GM18861 (cell line): Measurements from ENCODE around the gene VPS26C.

ENCODE experiments used
- ATAC-seq: cut with Tn5 transposase; IDR thresholded peaks from one replicate; pipeline ENCODE4 v1.9.1; 2021; ENCODE audit not compliant: unreplicated experiment

The VPS26C gene

DNA sequence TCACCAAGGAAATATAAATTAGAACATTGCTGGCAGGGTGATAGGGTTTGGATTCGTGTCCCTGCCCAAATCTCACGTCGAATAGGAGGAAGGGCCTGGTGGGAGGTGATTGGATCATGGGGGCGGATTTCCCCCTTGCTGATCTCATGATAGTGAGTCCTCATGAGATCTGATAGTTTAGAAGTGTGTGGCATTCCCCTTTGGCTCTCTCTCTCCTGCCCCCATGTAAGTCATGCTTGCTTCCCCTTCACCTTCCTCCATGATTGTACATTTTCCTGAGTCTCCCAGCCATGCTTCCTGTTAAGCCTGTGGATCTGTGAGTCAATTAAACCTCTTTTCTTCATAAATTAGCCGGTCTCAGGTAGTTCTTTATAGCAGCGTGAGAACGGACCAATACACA, 60.6 kb downstream of the VPS26C start:
- no peak for ATAC-seq

DNA sequence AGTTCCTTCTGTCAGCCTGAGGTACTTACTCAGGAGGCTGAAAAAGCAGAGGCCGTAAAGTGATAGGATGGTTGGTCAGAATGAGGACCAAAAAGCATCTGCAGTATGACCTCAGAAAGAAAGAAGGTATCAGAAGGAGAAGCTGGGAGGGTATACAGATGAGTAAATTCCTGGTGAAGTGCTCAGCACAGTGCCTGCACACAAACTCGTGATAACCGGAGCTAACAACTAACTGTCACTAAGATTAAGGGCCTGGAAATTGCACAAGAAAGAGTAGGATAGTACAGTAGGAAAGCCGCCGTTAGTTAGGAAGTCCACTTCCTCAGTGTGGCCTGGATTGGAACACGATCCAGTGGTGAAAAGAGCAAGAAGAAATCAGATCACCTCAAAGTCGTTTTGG, 62.6 kb downstream of the VPS26C start:
- no peak for ATAC-seq

DNA sequence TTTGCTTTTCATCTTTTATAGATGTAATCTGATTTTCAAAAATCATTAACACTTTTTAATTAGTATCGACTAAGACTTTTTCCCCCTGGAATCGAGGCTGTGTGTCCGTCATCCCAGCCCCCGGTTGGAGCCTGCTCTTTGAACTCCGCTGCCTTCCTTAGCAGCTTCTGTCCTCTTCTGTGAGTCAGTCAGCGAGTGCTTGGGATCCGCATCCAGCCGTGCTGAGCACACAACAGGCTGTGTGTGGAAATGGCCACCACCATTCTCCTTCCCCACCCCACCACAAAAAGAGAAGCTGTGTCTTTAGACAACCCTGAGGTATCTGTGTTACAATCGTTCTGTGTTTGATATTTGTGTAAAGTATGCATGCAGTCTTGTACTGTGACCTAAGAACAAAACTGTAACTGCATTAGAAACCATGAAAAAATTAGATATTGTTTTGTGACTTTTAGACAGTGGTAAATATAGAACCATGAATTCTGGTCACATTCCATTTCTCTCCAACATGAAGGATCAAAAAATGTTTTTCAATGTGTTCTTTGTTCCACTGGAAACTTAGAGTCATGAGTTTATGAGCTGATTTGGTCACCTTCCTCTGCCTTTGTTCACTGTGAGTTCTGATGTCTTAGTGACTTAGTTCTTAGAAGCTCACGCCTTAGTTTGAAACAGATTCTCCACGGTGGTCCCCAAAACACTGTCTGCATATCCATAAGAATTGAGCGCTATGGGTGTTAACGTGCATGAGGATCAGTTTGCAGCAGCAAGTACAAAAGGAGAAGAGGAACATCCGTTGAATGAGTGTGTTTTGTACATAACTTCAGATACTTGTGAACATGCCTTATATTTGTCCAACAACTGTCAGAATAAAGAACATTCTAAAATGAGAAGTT, 64.7 kb downstream of the VPS26C start:
- ATAC-seq, result no peak

DNA sequence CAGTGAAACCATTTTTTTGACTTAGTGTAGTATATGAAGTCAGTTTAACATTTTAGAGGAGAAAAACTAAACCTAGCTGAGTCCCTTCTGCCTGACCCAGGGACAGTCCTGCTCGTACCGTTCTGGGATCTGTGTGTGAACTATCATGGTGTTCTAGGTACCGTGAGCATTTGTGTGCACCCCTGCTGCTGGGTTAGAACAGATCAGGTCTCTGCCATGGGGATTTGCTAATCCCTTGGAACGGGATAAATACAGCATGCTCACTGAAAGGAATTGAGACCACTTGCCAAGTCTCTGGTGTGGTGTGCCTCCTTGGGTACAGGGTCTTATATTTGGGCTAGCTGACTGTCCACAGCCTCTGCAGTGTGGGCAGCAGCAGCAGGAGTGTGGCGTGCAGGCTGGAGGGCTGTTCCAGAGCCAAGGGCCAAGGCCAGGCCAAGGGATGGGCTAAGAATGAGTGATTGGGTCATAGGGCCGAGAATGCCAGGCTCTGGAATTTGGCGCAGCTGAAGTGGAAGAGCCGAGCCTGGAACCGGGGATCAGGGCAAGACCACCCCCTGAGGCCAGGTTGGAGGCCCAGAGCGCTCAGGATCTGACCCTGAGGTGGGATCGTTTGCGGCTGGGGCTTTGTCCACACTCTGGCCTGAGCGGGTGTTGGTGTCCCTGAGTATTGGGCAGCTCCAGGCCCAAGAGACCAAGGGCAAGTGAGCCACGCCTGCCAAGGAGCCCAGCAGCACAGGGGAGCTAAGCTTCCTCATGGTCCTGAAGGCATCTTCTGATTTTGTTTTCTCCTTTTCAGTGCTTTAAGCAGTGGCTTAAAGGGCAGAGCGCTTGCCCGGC, 66.3 kb downstream of the VPS26C start:
- ATAC-seq, result no peak

DNA sequence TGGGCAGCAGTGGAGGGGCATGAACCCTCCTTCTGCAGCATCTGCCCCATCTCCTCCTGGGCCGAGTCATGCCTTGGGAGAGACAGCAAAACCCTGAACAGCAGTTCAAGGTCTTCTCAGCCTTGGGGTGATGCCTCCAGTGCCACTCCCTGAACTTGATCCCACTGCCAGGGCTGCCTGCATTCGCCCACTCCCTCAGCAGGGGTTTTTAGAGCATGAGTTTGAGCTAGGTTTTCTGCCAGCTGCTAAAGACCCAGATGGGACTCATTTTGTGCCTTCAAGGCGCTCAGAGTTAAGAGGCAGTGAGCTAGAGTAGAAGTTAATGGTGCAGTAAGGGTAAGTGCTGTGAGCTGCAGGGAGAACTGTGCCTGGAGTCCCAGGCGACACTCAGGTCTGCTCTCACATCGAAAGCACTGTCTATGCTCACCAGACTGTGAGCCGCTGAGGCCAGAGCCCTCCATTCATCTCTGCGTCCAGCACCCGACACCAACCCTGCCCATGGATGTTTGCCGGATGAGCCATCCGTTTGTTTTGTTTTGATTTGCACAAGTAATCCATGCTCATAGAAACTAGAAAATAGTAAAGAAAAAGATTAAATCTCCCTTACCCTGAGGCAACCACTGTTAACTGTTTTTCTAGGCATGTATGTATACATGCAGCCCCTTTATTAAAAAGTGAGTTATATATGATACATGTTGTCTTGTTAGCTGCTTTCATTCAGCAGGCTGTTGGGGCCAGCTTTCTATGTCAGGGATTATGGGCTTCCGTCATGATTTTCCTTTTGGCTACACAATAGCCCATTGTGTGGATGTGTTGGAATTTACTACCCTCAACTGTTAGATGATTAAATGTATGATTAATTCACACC, 67.8 kb downstream of the VPS26C start:
- no peak for ATAC-seq

DNA sequence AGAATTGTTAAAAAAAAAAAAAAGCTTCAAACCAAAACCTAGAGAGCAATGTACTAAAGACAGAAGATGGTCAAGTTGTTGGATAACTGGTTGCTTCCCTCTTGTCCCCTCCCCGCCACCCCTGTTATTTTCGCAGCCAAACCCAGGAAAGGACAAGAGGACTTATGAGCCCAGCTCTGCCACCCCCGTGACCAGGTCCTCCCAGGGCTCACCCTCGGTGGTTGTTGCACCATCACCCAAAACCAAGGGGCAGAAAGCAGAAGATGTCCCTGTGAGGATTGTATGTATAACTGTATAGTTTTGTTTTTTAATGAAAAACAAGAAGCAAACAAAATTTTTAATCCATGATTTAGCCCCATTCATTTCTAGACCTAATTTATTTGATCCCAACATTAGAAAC, 69.4 kb downstream of the VPS26C start:
- ATAC-seq, result no peak

DNA sequence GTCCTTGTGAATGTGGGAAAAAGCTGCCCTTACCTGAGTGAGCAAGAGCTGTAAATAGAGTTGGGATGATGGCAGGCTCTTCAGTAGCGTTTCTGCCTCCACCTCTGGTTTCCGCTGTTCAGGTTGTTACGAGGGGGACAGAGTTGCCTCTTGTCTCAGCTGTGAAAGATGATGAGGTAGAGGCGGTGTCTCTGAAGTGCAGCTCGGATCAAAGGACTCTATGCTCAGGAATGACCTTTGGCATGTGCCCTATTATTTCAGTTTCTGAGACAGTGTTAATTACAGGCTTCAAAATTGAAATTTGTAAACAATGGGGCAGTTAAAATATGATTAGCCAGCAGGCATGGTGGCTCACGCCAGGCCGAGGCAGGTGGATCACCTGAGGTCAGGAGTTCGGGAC, 70.3 kb downstream of the VPS26C start:
- ATAC-seq, result no peak

DNA sequence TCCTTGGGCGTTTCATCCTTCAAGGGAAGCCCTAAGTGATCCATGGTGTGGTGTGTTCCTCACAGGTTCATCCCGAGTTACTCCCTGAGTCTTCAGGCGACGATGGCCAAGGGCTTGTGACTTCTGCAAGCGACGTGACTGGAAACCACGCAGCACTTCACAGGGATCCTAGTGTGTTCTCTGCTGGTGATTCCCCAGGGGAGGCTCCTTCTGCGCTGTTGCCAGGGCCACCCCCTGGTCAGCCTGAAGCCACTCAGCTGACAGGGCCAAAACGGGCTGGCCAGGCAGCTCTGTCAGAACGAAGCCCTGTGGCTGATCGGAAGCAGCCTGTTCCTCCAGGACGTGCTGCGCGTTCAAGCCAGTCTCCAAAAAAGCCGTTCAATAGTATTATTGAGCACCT, 71.5 kb downstream of the VPS26C start:
- no peak for ATAC-seq

DNA sequence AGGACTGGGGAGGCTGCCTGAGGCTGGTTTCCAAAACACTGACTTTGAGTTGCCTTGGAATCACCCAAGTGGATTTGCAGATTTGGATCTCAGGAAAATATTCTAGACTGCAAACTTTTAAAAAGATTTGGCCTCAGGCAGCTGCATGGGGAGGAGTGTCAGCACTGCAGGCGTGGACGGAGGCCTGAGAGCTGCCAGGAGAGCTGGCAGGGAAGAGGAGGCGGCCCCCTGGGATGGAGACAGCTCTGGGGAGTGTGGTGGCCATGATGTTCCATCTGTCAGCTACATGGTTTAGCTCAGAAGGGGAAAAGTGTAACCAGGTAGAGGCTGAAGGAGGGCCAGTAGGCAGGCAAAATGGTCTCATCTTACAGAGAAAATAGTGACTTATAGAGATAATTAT, 72.1 kb downstream of the VPS26C start:
- ATAC-seq, result no peak

DNA sequence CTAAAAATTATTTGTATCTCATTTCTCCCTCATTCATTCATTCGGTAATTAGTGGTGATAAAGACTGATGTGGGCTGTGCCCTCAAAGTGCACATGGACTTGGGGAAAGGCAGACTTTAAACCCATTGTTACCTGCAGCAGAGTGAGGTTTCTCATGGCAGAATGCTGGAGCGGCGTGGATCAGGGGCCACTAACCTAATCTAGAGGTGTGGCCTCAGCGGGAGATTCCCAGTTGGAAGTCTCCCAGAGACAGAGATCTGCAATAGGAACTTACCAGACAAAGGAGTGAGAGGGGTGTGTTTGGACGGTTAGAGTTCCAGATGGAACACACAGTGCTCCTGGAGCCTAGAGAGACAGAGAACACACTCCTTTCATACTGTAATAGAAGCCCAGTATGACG, 73.5 kb downstream of the VPS26C start:
- ATAC-seq, result no peak

DNA sequence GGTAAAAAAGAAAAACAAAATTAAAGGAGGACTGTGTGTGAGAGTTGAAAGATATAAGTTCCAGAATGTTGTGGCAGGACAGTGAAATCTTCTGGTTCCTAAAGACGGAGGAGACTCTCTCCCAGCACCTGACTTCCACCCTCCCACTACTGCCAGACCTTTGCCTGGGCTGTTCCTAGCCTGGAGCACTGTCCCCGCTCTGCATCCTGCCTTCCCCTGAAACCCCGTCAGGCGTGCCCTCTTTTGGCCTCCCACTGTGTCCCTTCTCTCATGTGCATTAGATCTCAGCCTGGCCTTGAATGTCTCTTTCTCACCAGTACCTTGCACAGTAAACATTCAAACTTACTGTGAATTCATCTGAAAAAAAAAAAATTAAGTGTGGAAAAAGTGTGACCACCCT, 74.1 kb downstream of the VPS26C start:
- no peak for ATAC-seq

DNA sequence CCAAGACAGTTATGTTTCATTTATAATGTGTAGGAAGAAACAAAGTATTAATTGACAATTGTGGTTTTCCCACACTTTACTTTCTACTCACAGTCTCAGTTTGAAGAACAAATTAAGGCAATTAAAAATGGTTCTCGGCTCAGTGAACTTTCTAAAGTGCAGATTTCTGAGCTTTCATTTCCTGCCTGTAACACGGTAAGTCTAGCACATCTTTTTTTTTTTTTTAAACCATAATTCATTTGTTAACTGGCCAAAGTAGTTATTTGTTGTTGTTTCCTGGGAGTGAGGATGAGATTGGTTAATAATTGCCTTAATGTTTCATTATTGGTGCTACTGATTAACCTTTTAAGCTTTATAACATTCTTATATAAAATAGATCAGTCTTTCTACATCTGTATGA, 75.1 kb downstream of the VPS26C start:
- no peak for ATAC-seq

DNA sequence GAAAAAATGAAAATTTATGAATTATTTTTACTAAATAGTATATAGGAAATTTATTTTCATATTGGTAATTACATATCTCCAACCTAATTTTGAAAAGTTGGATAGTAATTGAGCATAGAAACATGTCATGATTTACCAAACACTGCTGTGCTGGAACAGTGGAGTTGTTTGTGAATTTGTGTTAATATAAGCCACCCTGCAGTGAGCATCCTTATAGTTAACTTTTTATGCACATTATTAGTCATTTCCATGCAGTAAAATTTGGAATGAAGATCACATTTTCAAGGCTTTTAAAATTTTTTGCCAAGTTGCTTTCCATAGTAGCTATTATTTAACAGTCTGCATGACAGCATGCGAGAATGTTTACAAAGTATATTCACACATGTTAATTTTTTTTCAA, 78.3 kb downstream of the VPS26C start:
- ATAC-seq, result no peak

DNA sequence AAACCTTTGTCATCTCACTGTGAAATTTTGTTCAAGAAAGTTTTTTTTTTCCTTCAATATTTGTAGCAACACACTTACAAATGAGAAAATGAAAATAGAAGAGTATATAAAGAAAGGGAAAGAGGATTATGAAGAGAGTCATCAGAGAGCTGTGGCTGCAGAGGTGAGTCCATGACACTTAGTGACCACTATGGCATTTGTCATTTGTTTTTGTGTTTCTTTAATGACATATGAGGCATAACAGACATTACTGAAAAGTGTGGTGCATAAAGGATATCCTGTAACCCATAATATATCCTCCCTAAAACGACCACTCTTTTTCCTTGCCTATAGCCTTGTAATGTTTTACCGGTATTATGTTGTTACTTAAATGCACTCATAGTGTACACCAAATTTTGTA, 80.2 kb downstream of the VPS26C start:
- ATAC-seq, result no peak

DNA sequence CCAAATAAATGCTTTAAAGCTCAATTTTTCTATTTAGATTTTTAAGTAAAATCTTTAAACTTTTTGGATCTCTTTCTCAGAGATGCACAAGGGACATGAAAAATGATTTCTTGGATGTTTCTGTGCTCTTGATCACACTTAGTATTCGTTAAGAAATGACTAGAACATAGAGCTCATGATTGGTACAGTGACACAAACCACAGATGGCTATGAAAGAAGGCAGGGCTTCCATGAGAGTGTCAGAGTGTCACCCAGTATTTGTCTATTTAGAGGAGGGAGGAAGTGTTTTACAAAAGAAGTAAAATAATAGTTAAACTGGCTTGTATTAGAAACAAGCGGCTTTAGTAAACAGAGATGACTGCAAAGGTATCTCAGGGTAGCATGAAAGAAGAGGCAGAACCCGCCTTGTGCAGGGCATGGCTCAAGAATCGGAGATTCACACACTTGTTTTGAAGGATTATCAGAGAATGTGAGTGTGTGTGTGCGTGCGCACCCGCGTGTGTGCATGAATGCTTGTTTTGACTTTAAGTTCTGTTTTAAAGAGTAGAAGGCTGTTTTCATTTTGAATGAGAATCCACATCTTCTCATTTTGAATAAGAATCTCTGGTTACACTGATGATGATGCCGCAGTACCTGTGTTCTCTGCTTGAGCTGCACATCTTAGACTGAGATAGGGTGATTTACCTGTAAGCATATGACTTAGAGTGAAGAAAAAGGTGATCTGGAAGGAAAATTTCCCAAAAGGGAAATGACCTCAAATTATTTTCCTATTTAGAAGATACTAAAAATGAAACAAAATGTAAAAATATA, 82.1 kb downstream of the VPS26C start:
- ATAC-seq, result no peak

DNA sequence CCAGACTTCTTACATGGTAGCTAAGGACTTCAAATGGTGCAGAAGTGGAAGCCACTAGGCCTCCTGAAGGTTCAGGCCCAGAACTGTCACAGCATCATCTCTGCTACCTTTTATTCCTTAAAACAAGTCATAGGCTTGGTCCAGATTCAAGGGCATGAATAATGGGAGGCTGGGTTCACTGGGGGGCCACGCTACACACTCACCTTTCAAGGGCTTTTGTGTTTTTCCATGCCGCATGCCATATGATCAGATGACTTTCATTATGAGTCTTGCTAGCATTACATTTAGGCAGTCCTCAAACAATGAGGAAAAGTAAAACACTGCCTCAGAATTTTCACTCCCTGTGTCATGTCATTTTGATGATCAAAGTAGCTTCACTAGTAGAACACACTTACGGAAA, 83.4 kb downstream of the VPS26C start:
- no peak for ATAC-seq

DNA sequence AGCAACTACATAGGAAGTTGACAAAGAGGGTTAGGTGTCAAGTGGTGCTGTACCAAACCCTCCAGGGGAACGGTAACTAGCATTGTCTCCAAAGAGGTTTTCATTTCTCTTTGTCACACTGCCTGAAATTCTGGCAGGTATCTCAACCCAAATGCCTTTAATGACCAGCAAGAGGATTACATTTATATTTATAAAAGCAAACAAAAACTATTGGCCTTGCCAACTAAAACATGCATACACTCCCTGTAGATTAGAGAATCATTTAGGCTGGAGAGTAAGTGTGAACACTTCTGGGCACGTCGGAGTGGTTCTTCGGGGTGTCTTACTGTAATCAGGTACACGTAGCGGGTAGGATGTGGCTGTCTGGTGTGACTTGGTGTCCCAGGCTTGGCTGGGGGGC, 84.9 kb downstream of the VPS26C start:
- no peak for ATAC-seq

DNA sequence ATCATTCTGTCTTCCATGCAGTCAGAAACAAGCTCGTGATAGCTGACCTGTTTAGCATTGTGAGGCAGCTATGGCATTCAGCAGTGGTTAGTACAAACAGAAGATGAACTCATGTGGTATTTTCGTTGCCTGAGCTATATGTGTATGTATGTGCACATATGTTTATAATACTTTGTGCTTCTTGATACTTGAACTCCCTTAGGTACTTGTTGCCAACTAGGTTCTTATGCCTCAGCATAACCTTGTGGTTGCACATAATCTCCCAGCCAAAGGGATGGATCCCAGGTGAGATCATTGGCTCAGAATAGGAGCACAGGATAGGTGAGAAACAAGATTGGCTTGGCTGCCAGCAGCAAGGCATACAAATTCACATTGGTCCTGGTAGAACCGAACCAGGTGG, 86.1 kb downstream of the VPS26C start:
- ATAC-seq, result no peak

DNA sequence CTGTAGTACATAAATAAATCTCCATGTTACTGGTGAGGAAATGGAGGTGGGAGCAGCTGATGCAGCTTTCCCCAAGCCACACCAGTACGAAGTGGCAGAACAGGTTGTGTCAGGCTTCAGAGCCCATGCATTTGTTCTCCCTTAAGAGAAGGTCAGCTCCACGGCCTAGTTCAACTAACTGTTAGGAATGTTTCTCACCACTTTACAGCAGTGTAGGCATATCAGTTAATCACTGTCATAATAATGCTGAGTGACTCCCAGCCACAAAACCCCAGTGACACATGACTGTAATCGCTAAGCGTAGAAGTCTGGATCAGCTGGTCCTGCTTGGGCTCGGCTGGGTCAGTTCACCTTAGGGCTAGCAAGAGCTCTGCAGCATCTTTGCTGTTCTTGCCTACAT, 90.4 kb downstream of the VPS26C start:
- ATAC-seq, result no peak
